Mesendoderm (in vitro differentiated cells): ENCODE results near the gene PRRC2A.

Source experiments
- DNase-seq: peaks from one replicate; pipeline ENCODE4 v3.0.0; 2013
- H2AK5ac ChIP-seq: 2 replicates; pipeline ENCODE4 v1.6.1; 2013; ENCODE audit warnings: low read length, inconsistent platforms
- H2BK120ac ChIP-seq: 2 replicates; pipeline ENCODE4 v1.6.1; 2013; ENCODE audit warnings: low read depth, mild to moderate bottlenecking, low read length, moderate library complexity, mixed read lengths
- H2BK15ac ChIP-seq: replicated peaks from 2 replicates; pipeline ENCODE4 v1.6.1; 2013; ENCODE audit warnings: low read depth, mild to moderate bottlenecking, moderate library complexity
- H2BK5ac ChIP-seq: 2 replicates; pipeline ENCODE4 v1.6.1; 2013; ENCODE audit warnings: low read length, inconsistent platforms
- H3K18ac ChIP-seq: 2 replicates; pipeline ENCODE4 v1.6.1; 2013; ENCODE audit warnings: mild to moderate bottlenecking, low read length, mixed read lengths
- H3K23ac ChIP-seq: one replicate; pipeline ENCODE4 v1.6.1; 2013; ENCODE audit warnings: low read length
- H3K27ac ChIP-seq: 2 replicates; pipeline ENCODE4 v1.5.1; 2013; ENCODE audit warnings: low read depth, mild to moderate bottlenecking, inconsistent platforms, low read length, moderate library complexity
- H3K27me3 ChIP-seq: 2 replicates; pipeline ENCODE4 v1.6.1; 2013; ENCODE audit warnings: low read length, control low read depth, mild to moderate bottlenecking, inconsistent platforms; ENCODE audit not compliant: insufficient read depth, poor library complexity
- H3K36me3 ChIP-seq: 2 replicates; pipeline ENCODE4 v1.6.1; 2013; ENCODE audit warnings: low read length, inconsistent platforms; ENCODE audit not compliant: control insufficient read depth, insufficient read depth
- H3K4ac ChIP-seq: one replicate; pipeline ENCODE4 v1.6.1; 2013; ENCODE audit warnings: low read depth, mild to moderate bottlenecking, low read length, moderate library complexity
- H3K4me1 ChIP-seq: 2 replicates; pipeline ENCODE4 v1.6.1; 2013; ENCODE audit warnings: low read depth, low read length, inconsistent platforms; ENCODE audit not compliant: control insufficient read depth
- H3K4me2 ChIP-seq: 2 replicates; pipeline ENCODE4 v1.6.1; 2013; ENCODE audit warnings: low read length
- H3K4me3 ChIP-seq: 2 replicates; pipeline ENCODE4 v1.5.1; 2013; ENCODE audit warnings: mild to moderate bottlenecking, low read length
- H3K56ac ChIP-seq: one replicate; pipeline ENCODE4 v1.6.1; 2013; ENCODE audit warnings: low read length
- H3K79me1 ChIP-seq: 2 replicates; pipeline ENCODE4 v1.6.1; 2013; ENCODE audit warnings: low read length, inconsistent platforms
- H3K79me2 ChIP-seq: 2 replicates; pipeline ENCODE4 v1.6.1; 2013; ENCODE audit warnings: mild to moderate bottlenecking, low read length; ENCODE audit not compliant: control insufficient read depth, insufficient read depth
- H3K9ac ChIP-seq: 2 replicates; pipeline ENCODE4 v1.6.1; 2013; ENCODE audit warnings: low read length, inconsistent platforms
- H4K5ac ChIP-seq: one replicate; pipeline ENCODE4 v1.6.1; 2013; ENCODE audit warnings: low read length
- H4K8ac ChIP-seq: one replicate; pipeline ENCODE4 v1.6.1; 2013; ENCODE audit warnings: low read depth, mild to moderate bottlenecking, control low read depth, low read length, moderate library complexity
- WGBS: extraction: QIAGEN DNeasy Blood & Tissue Kit; methylation state at CpG from one replicate; pipeline ENCODE4 v1.1.7; 2013; ENCODE audit warnings: low lambda C conversion rate, missing lambda C conversion rate; ENCODE audit not compliant: insufficient coverage; ENCODE audit errors: extremely low coverage; 5-methylcytosine and 5-hydroxymethylcytosine counted together

PRRC2A gene

GRCh38 chr6:31624070-31624469 lies 3.6 kb downstream of the PRRC2A start:
- peaks cover 15% of the 10 kb centered on the region for H3K79me1 ChIP-seq
- no peak overlapping the region for H3K9ac ChIP-seq
- no peak overlapping the region for H2BK5ac ChIP-seq
- no peaks in the 10 kb centered on the region for H3K27me3 ChIP-seq
- no peaks in the 10 kb centered on the region for H3K4me1 ChIP-seq
- no peak overlapping the region for H4K8ac ChIP-seq
- H2AK5ac ChIP-seq, result no peak overlapping the region
- H2BK120ac ChIP-seq, result no peak overlapping the region
- no peak overlapping the region for H4K5ac ChIP-seq
- H3K23ac ChIP-seq, result no peak overlapping the region
- no peak overlapping the region for H3K4me3 ChIP-seq
- H3K36me3 ChIP-seq, result peaks cover 33% of the 10 kb centered on the region
- no peak overlapping the region for H3K18ac ChIP-seq
- no peak for DNase-seq
- no peak overlapping the region for H3K27ac ChIP-seq
- no peak overlapping the region for H3K56ac ChIP-seq
- peaks cover 42% of the 10 kb centered on the region for H3K79me2 ChIP-seq
- no peak overlapping the region for H3K4ac ChIP-seq
- WGBS, result no CpG with 5 or more reads among the region's 10 CpGs
- H3K4me2 ChIP-seq, result no peak overlapping the region
- H2BK15ac ChIP-seq, result no peak overlapping the region

- Histone ChIP-seq H3K79me1 (peaks cover 17% of the 10 kb centered on the region), H2BK5ac (no peak overlapping the region), H3K36me3 (peaks cover 43% of the 10 kb centered on the region), H3K4me3 (no peak overlapping the region), H3K18ac (no peak overlapping the region), H2BK15ac (no peak overlapping the region), H2AK5ac (no peak overlapping the region), H3K79me2 (peaks cover 33% of the 10 kb centered on the region), H3K27me3 (no peaks in the 10 kb centered on the region), H2BK120ac (no peak overlapping the region), H3K4ac (no peak overlapping the region), H3K9ac (no peak overlapping the region), H3K4me2 (no peak overlapping the region), H3K56ac (no peak overlapping the region), H3K27ac (no peak overlapping the region), H3K4me1 (no peaks in the 10 kb centered on the region), H3K23ac (no peak overlapping the region), H4K5ac (no peak overlapping the region), H4K8ac (no peak overlapping the region)
- WGBS, result no CpG with 5 or more reads among the region's 10 CpGs
- DNase-seq, result no peak
Observed at GRCh38 chr6:31626952-31627351, 6.4 kb downstream of the PRRC2A start.

GRCh38 chr6:31627690-31628287 lies 7.3 kb downstream of the PRRC2A start:
- Histone ChIP-seq H2BK5ac (no peak overlapping the region), H4K8ac (no peak overlapping the region), H3K4ac (no peak overlapping the region), H3K18ac (no peak overlapping the region), H3K4me1 (no peaks in the 10 kb centered on the region), H3K4me3 (no peak overlapping the region), H3K4me2 (no peak overlapping the region), H3K56ac (no peak overlapping the region), H2BK120ac (no peak overlapping the region), H2AK5ac (no peak overlapping the region), H3K23ac (no peak overlapping the region), H3K79me2 (peaks cover 24% of the 10 kb centered on the region), H3K79me1 (peaks cover 22% of the 10 kb centered on the region), H3K27me3 (no peaks in the 10 kb centered on the region), H3K36me3 (peaks cover 51% of the 10 kb centered on the region), H3K9ac (no peak overlapping the region), H3K27ac (no peak overlapping the region), H2BK15ac (no peak overlapping the region), H4K5ac (no peak overlapping the region)
- WGBS, result no CpG with 5 or more reads among the region's 19 CpGs
- DNase-seq, result no peak

- Histone ChIP-seq H3K4me3 (no peak overlapping the region), H3K4me2 (no peak overlapping the region), H3K4ac (no peak overlapping the region), H2BK5ac (no peak overlapping the region), H3K27me3 (no peaks in the 10 kb centered on the region), H2BK15ac (no peak overlapping the region), H2BK120ac (no peak overlapping the region), H4K8ac (no peak overlapping the region), H3K36me3 (peaks cover 56% of the 10 kb centered on the region), H3K56ac (no peak overlapping the region), H3K4me1 (no peaks in the 10 kb centered on the region), H3K23ac (no peak overlapping the region), H2AK5ac (no peak overlapping the region), H3K79me2 (peaks cover 13% of the 10 kb centered on the region), H3K18ac (no peak overlapping the region), H3K9ac (no peak overlapping the region), H3K79me1 (peaks cover 18% of the 10 kb centered on the region), H4K5ac (no peak overlapping the region), H3K27ac (no peak overlapping the region)
- DNase-seq, result no peak
- no CpG with 5 or more reads among the region's 7 CpGs for WGBS
Observed at GRCh38 chr6:31629014-31629413, 8.5 kb downstream of the PRRC2A start.

GRCh38 chr6:31630177-31630934 lies 9.8 kb downstream of the PRRC2A start:
- Histone ChIP-seq H3K4me3 (no peak overlapping the region), H2BK5ac (no peak overlapping the region), H3K79me2 (peaks cover 6% of the 10 kb centered on the region), H3K27me3 (no peaks in the 10 kb centered on the region), H2AK5ac (no peak overlapping the region), H3K23ac (no peak overlapping the region), H3K4ac (no peak overlapping the region), H2BK120ac (no peak overlapping the region), H3K36me3 (peaks cover 58% of the 10 kb centered on the region), H3K18ac (no peak overlapping the region), H4K5ac (no peak overlapping the region), H3K9ac (no peak overlapping the region), H3K4me2 (no peak overlapping the region), H3K79me1 (peaks cover 12% of the 10 kb centered on the region), H3K27ac (no peak overlapping the region), H4K8ac (no peak overlapping the region), H3K4me1 (no peaks in the 10 kb centered on the region), H2BK15ac (no peak overlapping the region), H3K56ac (no peak overlapping the region)
- no peak for DNase-seq
- no CpG with 5 or more reads among the region's 25 CpGs for WGBS
